Measurements from ENCODE around the gene FGFR1OP2. TPM values are rescaled to one million over a fixed set of nuclear protein-coding genes. Genes with fewer than 3 reads are reported as not detected.

The FGFR1OP2 gene
- total RNA-seq, 2 experiments from 2014 or later: 42.4 to 45.0 TPM

GRCh38 chr12:26978801-26979200 lies 40.5 kb downstream of the FGFR1OP2 start:
- CTCF ChIA-PET (ENCODE audit: unreplicated experiment): interaction anchor here (1.4 kb wide), 1 partner anchor 16 kb away, joined by 3 read pairs; no protein-coding TSS in a partner anchor
- Histone ChIP-seq H3K4me1 (ENCODE audit: insufficient read depth, low read length, poor library complexity, severe bottlenecking) (no peaks in the 10 kb centered on the region), H3K79me2 (ENCODE audit: insufficient read depth, low read depth, low read length) (no peaks in the 10 kb centered on the region), H2AFZ (ENCODE audit: low read length) (no peak overlapping the region), H3K9me3 (ENCODE audit: low read length) (no peaks in the 10 kb centered on the region), H3K36me3 (ENCODE audit: insufficient read depth, low read length) (peaks cover 81% of the 10 kb centered on the region), H3K4me2 (ENCODE audit: low read length) (no peak overlapping the region), H4K20me1 (ENCODE audit: insufficient read depth, low read length) (no peaks in the 10 kb centered on the region), H3K4me3 (ENCODE audit: low read depth, low read length, poor library complexity, severe bottlenecking) (no peak overlapping the region), H3K9me2 (ENCODE audit: insufficient read depth, low read length) (no peaks in the 10 kb centered on the region), H3K27ac (ENCODE audit: low read depth, low read length, poor library complexity, severe bottlenecking) (no peak overlapping the region)
- no TSS peak for BruUV-seq (replicated peaks)
- TF ChIP-seq EZH2phosphoT487 (IDR thresholded peaks at IDR 0.05; ENCODE audit: borderline replicate concordance, low read depth, low read length) (no peak), CTCF (conservative IDR thresholded peaks at IDR 0.05; ENCODE audit: low read length) (no peak)
- no peak for DNase-seq (ENCODE audit: low spot score)
- intact Hi-C loops (cut with micrococcal nuclease; ENCODE audit: unreplicated experiment): no loop called here
- POLR2A ChIA-PET: interaction anchor here (0.6 to 1.2 kb wide), 4 partner anchors 10 to 513 kb away, joined by 3 read pairs; no protein-coding TSS in a partner anchor

GRCh38 chr12:26979733-26980132 lies 41.5 kb downstream of the FGFR1OP2 start:
- Histone ChIP-seq H3K79me2 (ENCODE audit: insufficient read depth, low read depth, low read length) (no peaks in the 10 kb centered on the region), H3K4me2 (ENCODE audit: low read length) (no peak overlapping the region), H3K4me3 (ENCODE audit: low read depth, low read length, poor library complexity, severe bottlenecking) (no peak overlapping the region), H4K20me1 (ENCODE audit: insufficient read depth, low read length) (no peaks in the 10 kb centered on the region), H3K9me2 (ENCODE audit: insufficient read depth, low read length) (no peaks in the 10 kb centered on the region), H2AFZ (ENCODE audit: low read length) (no peak overlapping the region), H3K36me3 (ENCODE audit: insufficient read depth, low read length) (peaks cover 74% of the 10 kb centered on the region), H3K4me1 (ENCODE audit: insufficient read depth, low read length, poor library complexity, severe bottlenecking) (no peaks in the 10 kb centered on the region), H3K9me3 (ENCODE audit: low read length) (no peaks in the 10 kb centered on the region), H3K27ac (ENCODE audit: low read depth, low read length, poor library complexity, severe bottlenecking) (no peak overlapping the region)
- ChIA-PET POLR2A (interaction anchor here (1.2 kb wide), 1 partner anchor 11 kb away, joined by 3 read pairs; no protein-coding TSS in a partner anchor), CTCF (ENCODE audit: unreplicated experiment) (no interaction called here)
- intact Hi-C loops (cut with micrococcal nuclease; ENCODE audit: unreplicated experiment): no loop called here
- no peak for DNase-seq (ENCODE audit: low spot score)
- TF ChIP-seq EZH2phosphoT487 (IDR thresholded peaks at IDR 0.05; ENCODE audit: borderline replicate concordance, low read depth, low read length) (no peak), CTCF (conservative IDR thresholded peaks at IDR 0.05; ENCODE audit: low read length) (no peak)
- BruUV-seq (replicated peaks): no TSS peak

GRCh38 chr12:26982866-26983265 lies 44.6 kb downstream of the FGFR1OP2 start:
- peaks cover 67% of the 10 kb centered on the region for H3K36me3 ChIP-seq (ENCODE audit: insufficient read depth, low read length)
- intact Hi-C loops (cut with micrococcal nuclease; ENCODE audit: unreplicated experiment): no loop called here
- POLR2A ChIA-PET: no interaction called here
- no peak overlapping the region for H2AFZ ChIP-seq (ENCODE audit: low read length)
- BruUV-seq (replicated peaks): no TSS peak
- TF ChIP-seq EZH2phosphoT487 (IDR thresholded peaks at IDR 0.05; ENCODE audit: borderline replicate concordance, low read depth, low read length) (no peak), CTCF (conservative IDR thresholded peaks at IDR 0.05; ENCODE audit: low read length) (no peak)
- H3K4me3 ChIP-seq (ENCODE audit: low read depth, low read length, poor library complexity, severe bottlenecking): no peak overlapping the region
- H4K20me1 ChIP-seq (ENCODE audit: insufficient read depth, low read length): no peaks in the 10 kb centered on the region
- no peaks in the 10 kb centered on the region for H3K79me2 ChIP-seq (ENCODE audit: insufficient read depth, low read depth, low read length)
- no peaks in the 10 kb centered on the region for H3K4me1 ChIP-seq (ENCODE audit: insufficient read depth, low read length, poor library complexity, severe bottlenecking)
- no peaks in the 10 kb centered on the region for H3K9me3 ChIP-seq (ENCODE audit: low read length)
- no peak overlapping the region for H3K4me2 ChIP-seq (ENCODE audit: low read length)
- CTCF ChIA-PET (ENCODE audit: unreplicated experiment): no interaction called here
- DNase-seq (ENCODE audit: low spot score): no peak
- H3K9me2 ChIP-seq (ENCODE audit: insufficient read depth, low read length): no peaks in the 10 kb centered on the region
- no peak overlapping the region for H3K27ac ChIP-seq (ENCODE audit: low read depth, low read length, poor library complexity, severe bottlenecking)

Data from OCI-LY7 (cell line).